Progenitor cell of endocrine pancreas (in vitro differentiated cells): Measurements from ENCODE around the gene DVL1. TPM values are rescaled to one million over a fixed set of nuclear protein-coding genes. Genes with fewer than 3 reads are reported as not detected.

Experiments
- DNase-seq: peaks from one replicate; pipeline ENCODE4 v3.0.0; 2021; ENCODE audit warnings: low spot score; ENCODE audit not compliant: unreplicated experiment
- H3K27ac Mint-ChIP-seq: 2 replicates; pipeline ENCODE4 v1.8.0; 2021; ENCODE audit warnings: mild to moderate bottlenecking, moderate library complexity, mixed read lengths
- H3K27me3 Mint-ChIP-seq: 2 replicates; pipeline ENCODE4 v1.8.0; 2021; ENCODE audit warnings: mixed read lengths
- H3K36me3 Mint-ChIP-seq: 2 replicates; pipeline ENCODE4 v1.8.0; 2022; ENCODE audit warnings: mixed read lengths; ENCODE audit not compliant: insufficient read depth
- H3K4me1 Mint-ChIP-seq: 2 replicates; pipeline ENCODE4 v1.8.0; 2021; ENCODE audit warnings: low read depth, mixed read lengths
- H3K4me3 Mint-ChIP-seq: 2 replicates; pipeline ENCODE4 v1.8.0; 2021; ENCODE audit warnings: low read depth, mild to moderate bottlenecking, moderate library complexity, mixed read lengths
- H3K9me3 Mint-ChIP-seq: 2 replicates; pipeline ENCODE4 v1.8.0; 2021; ENCODE audit warnings: low read depth, mixed read lengths
- total RNA-seq: library from RNA; stranded (reverse); gene quantifications from 2 replicates; pipeline ENCODE4 v1.2.1, GENCODE V29; 2021
- TF ChIP-seq, protein P1 (sequence below): fragments of 200-600 bp; sonication (generic); IDR thresholded peaks from one replicate; pipeline ENCODE4 v1.5.0; 2021; ENCODE audit warnings: antibody characterized with exemption, mild to moderate bottlenecking; ENCODE audit not compliant: unreplicated experiment

Gene DVL1
- total RNA-seq, 1 donor from 2014 or later = 60.1 TPM

DNA sequence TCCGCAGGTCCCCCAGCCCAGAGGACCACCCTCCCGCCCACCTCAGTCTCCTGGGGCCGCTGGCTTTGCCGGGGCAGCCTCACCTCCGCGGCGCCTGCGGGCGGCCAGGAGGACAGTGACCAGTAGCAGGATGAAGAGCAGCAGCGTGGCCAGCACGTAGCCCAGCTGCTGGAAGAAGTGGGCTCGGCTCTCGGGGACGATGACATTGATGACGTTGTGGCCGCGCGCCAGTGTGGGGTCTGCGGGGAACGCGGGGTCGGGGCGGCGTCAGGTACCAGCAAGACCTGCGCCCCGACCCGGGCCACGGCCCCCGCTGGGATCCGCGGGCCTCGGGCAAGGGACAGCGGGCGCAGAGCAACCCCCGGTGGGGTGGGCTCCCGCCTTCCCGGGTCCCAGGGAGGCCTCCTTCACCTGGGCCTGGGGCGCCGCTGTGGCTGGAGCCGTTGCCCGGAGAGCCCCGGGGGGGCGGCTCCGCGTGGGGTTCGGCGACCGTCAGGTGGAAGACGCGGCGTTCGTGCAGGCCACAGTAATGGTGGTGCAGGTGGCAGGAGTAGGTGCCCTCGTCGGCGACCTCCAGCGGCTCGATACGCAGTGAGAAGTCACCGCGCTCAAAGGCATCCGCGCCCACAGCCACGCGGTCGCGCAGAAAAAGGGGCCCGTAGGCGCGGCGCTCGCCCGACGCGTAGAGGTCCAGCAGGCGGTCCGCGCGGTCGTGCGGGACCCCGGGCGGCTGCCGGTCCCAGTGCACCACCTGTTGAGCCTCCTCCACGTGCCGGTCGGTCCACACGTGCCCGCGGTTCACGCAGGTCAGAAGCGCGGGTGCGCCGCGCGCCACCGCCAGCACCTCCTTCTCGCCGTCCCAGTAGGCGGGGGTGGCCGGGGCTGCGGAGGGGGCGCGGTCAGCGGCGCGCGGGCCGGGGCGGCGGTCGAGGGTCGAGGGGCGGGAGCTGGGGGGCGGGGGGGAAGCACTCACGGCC lies 5.3 kb upstream of the DVL1 start:
- TF ChIP-seq, protein P1, sequence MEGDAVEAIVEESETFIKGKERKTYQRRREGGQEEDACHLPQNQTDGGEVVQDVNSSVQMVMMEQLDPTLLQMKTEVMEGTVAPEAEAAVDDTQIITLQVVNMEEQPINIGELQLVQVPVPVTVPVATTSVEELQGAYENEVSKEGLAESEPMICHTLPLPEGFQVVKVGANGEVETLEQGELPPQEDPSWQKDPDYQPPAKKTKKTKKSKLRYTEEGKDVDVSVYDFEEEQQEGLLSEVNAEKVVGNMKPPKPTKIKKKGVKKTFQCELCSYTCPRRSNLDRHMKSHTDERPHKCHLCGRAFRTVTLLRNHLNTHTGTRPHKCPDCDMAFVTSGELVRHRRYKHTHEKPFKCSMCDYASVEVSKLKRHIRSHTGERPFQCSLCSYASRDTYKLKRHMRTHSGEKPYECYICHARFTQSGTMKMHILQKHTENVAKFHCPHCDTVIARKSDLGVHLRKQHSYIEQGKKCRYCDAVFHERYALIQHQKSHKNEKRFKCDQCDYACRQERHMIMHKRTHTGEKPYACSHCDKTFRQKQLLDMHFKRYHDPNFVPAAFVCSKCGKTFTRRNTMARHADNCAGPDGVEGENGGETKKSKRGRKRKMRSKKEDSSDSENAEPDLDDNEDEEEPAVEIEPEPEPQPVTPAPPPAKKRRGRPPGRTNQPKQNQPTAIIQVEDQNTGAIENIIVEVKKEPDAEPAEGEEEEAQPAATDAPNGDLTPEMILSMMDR = no peak
- peak overlapping the region; percentile 31 for H3K4me3 Mint-ChIP-seq
- H3K36me3 Mint-ChIP-seq = no peaks in the 10 kb centered on the region
- peak overlapping the region; percentile 58 for H3K27ac Mint-ChIP-seq
- H3K27me3 Mint-ChIP-seq = peaks cover 17% of the 10 kb centered on the region
- DNase-seq = no peak
- no peaks in the 10 kb centered on the region for H3K9me3 Mint-ChIP-seq
- H3K4me1 Mint-ChIP-seq = peaks cover 12% of the 10 kb centered on the region

DNA sequence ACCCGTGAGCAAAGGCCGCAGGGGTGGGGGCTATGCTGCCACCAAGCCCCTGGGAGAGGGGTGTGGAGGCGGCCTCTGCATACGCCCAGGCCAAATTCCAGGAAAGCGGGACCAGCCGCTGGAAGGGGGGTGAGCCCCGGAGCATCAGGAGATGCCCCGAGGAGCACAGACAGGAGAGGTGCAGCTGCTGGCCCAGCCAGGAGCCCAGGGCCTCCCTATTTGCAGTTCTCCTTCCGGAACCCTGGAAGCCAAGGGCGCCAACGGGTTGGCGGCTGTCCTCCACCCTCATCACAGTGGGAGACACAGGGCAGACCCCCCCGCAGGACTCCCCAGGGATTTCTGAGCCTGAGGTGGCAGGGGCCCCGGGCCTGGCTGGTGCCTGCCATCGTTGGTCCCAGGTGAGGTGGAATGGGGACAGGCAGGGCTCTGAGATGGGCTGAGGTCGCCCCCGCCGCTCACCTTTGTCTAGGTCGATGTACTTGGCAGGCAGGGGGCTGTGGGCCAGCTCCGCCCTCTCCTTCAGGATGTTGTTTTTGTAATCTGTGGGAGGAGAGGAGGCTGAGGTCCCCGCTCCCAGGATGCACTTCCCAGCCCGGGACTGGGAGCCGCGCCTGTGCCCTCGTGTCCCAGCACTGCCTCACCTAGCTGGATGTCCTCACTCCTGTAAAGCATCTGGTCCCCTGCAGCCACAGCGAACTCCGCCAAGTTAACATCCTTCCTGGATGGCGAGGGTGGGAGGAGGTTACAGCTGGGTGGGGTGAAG lies 4.4 kb upstream of the DVL1 start:
- H3K4me1 Mint-ChIP-seq = peaks cover 9% of the 10 kb centered on the region
- no peaks in the 10 kb centered on the region for H3K36me3 Mint-ChIP-seq
- TF ChIP-seq, protein P1 = no peak
- no peak overlapping the region for H3K27ac Mint-ChIP-seq
- peaks cover 17% of the 10 kb centered on the region for H3K27me3 Mint-ChIP-seq
- DNase-seq = no peak
- H3K9me3 Mint-ChIP-seq = no peaks in the 10 kb centered on the region
- no peak overlapping the region for H3K4me3 Mint-ChIP-seq

DNA sequence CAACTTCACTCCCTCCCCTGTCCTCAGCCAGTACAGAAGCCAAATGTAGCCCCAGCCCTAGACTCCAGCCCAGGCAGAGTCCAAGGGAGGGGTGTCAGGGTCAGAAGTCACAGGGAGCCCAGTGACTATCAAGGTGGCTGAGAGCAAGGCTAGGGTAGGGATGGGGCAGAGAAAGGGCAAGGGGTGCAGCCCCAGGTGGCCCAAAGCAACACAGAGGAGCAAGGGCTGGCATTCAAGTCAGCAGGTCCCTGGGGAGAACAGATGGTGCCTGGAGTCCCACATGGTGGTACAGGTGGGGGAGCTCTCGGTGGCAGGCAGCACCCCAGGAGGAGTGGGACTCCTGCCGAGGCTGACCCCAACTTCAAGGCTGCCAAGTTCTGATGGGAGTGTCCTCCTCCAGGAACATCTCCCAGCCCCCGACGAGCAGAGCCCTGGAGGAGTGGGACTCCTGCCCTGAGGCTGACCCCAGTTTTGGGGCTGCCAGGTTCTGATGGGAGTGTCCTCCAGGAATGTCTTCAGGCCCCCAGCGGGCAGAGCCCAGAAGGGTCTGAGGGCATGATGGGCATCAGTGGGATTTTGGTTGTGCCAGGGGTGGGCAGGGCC lies 3.7 kb upstream of the DVL1 start:
- Mint-ChIP-seq H3K36me3 (no peaks in the 10 kb centered on the region), H3K4me3 (no peak overlapping the region), H3K27me3 (peaks cover 17% of the 10 kb centered on the region), H3K27ac (peak overlapping the region; percentile 16), H3K9me3 (no peaks in the 10 kb centered on the region), H3K4me1 (peaks cover 7% of the 10 kb centered on the region)
- DNase-seq = no peak
- TF ChIP-seq, protein P1 = no peak

DNA sequence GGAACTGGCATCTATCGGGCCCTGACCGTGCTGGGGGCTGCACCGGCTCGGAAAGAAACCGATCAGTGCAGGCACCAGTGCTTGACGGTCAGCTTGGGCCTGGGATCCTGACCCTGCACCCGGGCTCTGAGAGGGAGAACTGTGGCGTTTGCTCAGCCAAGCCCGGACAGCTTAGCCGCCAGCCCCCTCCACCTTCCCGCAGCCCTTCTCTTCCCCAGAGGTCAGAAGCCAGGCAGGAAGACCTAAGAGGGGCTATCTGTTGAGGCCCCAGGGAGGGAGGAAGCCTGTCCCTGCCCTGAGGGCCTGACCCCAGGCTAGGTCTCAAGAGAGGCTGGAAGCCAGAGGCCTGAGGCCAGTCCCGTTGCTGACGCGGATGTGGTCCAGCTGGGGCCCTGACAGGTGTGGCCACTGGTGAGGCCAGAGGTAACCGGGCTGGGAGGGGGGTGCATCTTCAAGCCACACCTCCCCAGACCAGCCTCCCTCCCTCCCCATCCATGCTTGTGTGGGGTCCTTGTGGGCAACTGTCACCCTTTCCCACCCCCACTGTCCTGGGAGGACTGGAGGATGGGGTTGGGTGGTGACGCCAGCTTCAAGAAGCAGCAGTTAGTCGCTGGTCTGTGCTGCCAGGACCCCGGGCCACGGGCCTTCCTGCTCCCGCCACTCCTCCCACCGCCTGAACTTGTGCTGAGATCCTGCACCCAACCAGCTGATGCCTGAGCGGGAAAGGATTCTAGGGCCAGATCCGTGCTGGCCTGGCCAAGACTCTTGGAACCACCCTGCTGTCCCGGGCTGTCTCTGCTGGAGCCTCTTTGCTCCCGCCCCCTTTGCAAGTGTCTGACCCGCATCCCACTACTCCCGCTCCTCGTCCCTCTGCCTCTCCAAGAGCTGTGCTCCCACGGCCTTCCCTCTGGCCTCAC lies 2.6 kb upstream of the DVL1 start:
- Mint-ChIP-seq H3K36me3 (no peaks in the 10 kb centered on the region), H3K27me3 (peaks cover 17% of the 10 kb centered on the region), H3K4me3 (peak overlapping the region; percentile 56), H3K4me1 (peaks cover 10% of the 10 kb centered on the region), H3K9me3 (no peaks in the 10 kb centered on the region), H3K27ac (no peak overlapping the region)
- TF ChIP-seq, protein P1 = no peak
- DNase-seq = no peak
